HG03469 (cell line): ENCODE results near the gene DOHH.

Source experiments
- ATAC-seq: cut with Tn5 transposase; IDR thresholded peaks from one replicate; pipeline ENCODE4 v1.9.1; 2021; ENCODE audit warnings: mild to moderate bottlenecking, moderate library complexity, moderate number of reproducible peaks; ENCODE audit not compliant: unreplicated experiment

DOHH gene

GRCh38 chr19:3479834-3480215, 20.6 kb downstream of the DOHH start:
- ATAC-seq = no peak

- ATAC-seq = no peak
Observed at GRCh38 chr19:3479177-3479833, 21.2 kb downstream of the DOHH start.

- ATAC-seq = no peak
Observed at GRCh38 chr19:3478409-3479176, 21.9 kb downstream of the DOHH start.

- ATAC-seq = no peak
Observed at GRCh38 chr19:3477951-3478350, 22.5 kb downstream of the DOHH start.

- no peak for ATAC-seq
Observed at GRCh38 chr19:3477506-3477905, 23.0 kb downstream of the DOHH start.

- ATAC-seq = no peak
Observed at GRCh38 chr19:3476830-3477229, 23.6 kb downstream of the DOHH start.

GRCh38 chr19:3475449-3475848, 25.0 kb downstream of the DOHH start:
- ATAC-seq = no peak

- ATAC-seq = no peak
Observed at GRCh38 chr19:3474614-3475013, 25.9 kb downstream of the DOHH start.

GRCh38 chr19:3474010-3474409, 26.5 kb downstream of the DOHH start:
- no peak for ATAC-seq

- no peak for ATAC-seq
Observed at GRCh38 chr19:3471954-3472655, 28.4 kb downstream of the DOHH start.

GRCh38 chr19:3470500-3471128, 29.9 kb downstream of the DOHH start:
- no peak for ATAC-seq

- ATAC-seq = no peak
Observed at GRCh38 chr19:3469638-3470499, 30.6 kb downstream of the DOHH start.

- no peak for ATAC-seq
Observed at GRCh38 chr19:3468211-3468610, 32.3 kb downstream of the DOHH start.

GRCh38 chr19:3467437-3468198, 32.9 kb downstream of the DOHH start:
- ATAC-seq = no peak

- ATAC-seq = no peak
Observed at GRCh38 chr19:3466635-3467034, 33.8 kb downstream of the DOHH start.

GRCh38 chr19:3465552-3465951, 34.9 kb downstream of the DOHH start:
- ATAC-seq = no peak

- ATAC-seq = no peak
Observed at GRCh38 chr19:3464587-3465235, 35.8 kb downstream of the DOHH start.

GRCh38 chr19:3463714-3464586, 36.5 kb downstream of the DOHH start:
- ATAC-seq = no peak
